ENCODE measurements around the gene PTDSS2.
"Not testable (repeated sequence)": the region's sequence is repeated elsewhere in the genome, so short reads cannot be mapped to it uniquely, and the experiment has no call there.

PTDSS2 gene

DNA sequence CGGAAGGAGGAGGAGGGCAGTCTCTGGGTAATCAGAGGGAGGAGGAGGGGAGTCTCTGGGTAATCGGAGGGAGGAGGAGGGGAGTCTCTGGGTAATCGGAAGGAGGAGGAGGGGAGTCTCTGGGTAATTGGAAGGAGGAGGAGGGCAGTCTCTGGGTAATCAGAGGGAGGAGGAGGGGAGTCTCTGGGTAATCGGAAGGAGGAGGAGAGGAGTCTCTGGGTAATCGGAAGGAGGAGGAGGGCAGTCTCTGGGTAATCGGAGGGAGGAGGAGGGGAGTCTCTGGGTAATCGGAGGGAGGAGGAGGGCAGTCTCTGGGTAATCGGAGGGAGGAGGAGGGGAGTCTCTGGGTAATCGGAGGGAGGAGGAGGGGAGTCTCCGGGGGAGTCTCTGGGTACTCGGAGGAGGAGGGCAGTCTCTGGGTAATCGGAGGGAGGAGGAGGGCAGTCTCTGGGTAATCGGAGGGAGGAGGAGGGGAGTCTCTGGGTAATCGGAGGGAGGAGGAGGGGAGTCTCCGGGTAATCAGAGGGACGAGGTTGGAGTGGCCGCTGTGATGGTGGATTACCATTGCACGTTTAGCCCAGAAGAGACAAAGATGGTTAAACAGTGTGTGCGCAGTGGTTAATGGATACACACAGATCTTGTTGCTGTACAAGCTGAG, 19.1 kb downstream of the PTDSS2 start:
- DNase-seq (ENCODE audit: low read depth): not testable (repeated sequence)

DNA sequence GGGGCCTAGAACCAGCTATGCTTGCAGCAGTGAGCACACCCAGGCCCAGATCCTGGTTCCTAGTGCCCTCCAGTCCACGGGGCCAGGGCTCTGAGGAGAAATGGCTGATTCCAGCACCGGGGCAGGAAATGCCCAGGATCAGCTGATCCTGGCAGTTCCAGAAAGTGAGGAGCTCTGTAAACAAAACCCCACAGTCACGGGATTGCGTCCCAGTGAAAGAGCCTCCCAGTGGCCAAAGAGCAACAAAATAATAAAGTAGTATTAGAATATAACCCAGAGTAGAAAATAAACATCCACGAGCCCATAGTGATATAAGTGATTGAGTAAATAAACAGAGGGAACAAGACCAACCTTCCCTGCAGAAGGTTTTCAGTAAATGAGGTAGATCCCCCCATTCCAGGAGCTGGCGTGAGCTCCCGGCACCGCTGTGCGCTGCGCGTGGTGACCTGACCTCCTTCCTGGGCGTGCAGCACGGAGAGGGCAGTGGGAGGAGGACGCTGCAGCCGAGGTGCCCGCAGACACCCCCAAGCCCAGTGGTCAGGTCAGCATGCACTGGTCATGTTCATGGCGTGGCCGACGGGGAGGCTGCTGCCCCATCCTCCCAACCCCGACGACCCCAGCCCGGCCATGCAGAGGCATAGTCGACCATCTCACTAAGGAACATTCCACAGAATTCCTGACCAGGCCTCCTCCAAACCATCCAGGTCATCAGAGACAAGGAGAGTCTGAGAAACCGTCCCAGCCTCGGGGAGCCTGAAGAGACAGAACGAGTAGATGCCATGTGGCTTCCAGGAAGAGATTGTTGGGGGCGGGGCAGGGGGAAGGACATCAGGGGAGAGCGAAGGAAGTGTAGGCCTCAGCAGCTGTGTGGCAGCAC, 19.8 kb downstream of the PTDSS2 start:
- no peak for DNase-seq (ENCODE audit: low read depth)

GRCh38 chr11:471468-472145, 21.5 kb downstream of the PTDSS2 start:
- no peak for DNase-seq (ENCODE audit: low read depth)

DNA sequence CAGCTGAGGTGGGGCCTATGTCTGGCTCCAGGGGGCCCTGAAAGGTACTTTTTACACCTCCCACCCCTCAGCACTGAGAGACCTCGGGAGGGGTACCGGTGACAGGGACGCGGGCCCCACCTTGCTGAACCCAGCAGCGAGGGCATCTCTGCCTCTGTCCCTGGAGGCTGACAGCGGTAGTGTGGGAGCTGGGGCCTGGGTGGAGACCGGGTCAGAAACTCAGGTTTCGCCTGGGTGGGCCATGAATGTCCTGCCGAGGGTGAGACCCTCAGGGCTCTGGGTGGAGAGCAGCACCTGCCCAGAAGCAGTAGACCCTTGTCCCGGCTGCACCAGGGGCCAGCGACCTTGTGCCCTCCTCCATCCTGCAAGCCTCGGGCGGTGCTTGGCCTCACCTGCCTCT, 22.2 kb downstream of the PTDSS2 start:
- no peak for DNase-seq (ENCODE audit: low read depth)

DNA sequence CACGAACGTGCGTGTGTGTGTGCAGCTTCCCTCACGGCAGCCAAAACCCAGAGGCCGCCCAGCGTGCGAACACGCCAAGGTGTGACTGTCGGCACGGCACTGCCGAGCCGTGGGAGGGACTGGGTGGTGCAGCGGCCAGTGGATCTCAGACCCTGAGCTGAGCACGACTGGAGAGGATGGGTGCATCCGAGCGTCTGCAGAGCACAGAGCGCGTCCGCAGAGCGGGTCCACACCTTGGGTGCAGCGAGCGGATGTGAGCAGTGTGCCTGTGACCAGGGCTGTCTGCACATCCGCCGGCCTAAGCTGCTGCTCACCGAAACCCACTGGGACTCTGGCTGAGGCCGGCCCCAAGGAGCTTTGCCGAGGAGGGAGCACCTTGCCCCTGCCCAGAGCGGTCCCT, 22.7 kb downstream of the PTDSS2 start:
- no peak for DNase-seq (ENCODE audit: low read depth)

GRCh38 chr11:473415-473814, 23.3 kb downstream of the PTDSS2 start:
- no peak for DNase-seq (ENCODE audit: low read depth)

GRCh38 chr11:473962-474785, 24.1 kb downstream of the PTDSS2 start:
- no peak for DNase-seq (ENCODE audit: low read depth)

DNA sequence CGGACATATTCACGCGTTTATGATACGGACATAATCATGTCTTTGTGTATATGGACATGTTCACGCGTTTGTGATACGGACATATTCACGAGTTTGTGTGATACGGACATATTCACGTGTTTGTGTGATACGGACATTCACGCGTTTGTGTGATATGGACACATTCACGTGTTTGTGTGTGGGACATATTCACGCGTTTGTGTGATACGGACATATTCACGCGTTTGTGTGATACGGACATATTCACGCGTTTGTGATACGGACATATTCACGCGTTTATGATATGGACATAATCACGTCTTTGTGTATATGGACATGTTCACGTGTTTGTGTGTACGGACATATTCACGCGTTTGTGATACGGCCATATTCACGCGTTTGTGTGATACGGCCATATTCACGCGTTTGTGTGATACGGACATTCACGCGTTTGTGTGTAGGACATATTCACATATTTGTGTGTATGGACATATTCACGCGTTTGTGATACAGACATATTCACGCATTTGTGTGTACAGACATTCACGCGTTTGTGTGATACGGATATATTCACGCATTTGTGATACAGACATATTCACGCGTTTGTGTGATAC, 24.9 kb downstream of the PTDSS2 start:
- no peak for DNase-seq (ENCODE audit: low read depth)

DNA sequence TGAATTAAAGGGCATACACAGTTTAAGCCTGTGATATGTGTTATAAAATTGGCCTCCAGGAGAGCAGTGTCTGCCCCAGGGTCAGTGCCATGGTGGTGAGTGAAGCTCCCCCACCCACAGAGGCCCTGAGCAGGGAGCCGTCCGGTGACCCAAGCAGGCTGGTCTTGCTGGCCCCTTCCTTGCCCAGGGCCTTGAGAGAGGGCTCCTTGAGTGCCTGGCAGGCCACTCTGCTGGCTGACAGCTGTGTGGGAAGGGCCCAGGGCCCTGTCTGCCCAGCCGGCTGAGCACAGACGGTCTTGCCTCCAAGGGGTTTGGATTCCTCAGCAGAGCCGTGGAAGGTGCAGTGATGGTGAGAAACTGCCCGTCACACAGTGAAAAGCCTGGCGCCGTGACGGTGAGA, 25.9 kb downstream of the PTDSS2 start:
- DNase-seq (ENCODE audit: low read depth): no peak

GRCh38 chr11:476416-476815, 26.3 kb downstream of the PTDSS2 start:
- no peak for DNase-seq (ENCODE audit: low read depth)

DNA sequence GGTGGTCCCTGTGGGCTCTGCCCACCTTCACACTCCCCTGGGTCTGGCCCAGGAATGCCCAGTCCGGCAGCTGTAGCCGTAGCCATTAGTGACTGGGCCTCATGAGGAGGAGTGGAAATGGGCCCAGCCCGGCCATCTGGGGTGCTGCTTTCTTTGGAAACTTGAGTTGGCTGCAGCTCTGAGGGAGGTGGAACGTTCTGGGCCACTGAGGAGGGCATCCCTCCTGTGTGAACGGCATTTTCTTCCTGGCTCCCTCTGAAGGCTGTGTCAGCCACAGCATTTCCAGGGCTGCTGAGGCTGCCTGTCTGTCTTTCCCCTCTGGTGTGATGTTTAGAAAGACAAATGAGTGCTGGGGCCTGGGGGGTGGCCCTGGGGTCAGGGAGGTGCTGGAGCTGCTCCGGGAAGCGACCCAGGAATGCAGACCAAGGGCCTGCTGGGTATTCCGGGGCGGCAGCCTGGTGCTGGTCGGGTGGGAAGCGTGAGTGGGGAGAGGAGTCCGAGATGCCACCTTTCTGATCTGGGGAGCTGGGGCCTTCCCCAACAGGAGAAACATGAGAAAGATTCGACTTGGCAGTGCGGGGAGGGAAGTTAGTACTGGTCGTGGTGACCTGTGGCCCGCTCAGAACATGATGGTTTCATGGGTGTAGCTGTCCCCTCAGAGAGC, 27.1 kb downstream of the PTDSS2 start:
- no peak for DNase-seq (ENCODE audit: low read depth)

DNA sequence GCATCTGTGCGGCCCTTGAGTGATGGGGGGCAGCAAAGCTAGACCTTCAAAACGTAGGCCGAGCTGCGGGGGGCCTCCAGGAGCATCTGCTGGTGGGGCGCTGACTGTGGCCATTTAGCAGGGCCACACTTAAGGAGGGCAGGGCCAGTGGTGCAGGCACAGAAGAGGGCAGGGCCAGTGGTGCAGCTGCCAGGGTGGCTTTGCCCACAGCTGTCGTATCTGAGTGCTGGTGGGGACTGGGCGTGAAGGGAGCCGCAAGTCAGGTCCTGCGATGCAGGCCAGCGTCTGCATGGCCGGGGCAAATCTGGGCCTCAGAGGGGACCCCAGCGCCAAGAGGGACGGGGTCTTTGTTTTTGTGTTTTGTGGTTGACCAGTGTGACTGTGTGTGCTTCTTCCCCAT, 29.2 kb downstream of the PTDSS2 start:
- no peak for DNase-seq (ENCODE audit: low read depth)

DNA sequence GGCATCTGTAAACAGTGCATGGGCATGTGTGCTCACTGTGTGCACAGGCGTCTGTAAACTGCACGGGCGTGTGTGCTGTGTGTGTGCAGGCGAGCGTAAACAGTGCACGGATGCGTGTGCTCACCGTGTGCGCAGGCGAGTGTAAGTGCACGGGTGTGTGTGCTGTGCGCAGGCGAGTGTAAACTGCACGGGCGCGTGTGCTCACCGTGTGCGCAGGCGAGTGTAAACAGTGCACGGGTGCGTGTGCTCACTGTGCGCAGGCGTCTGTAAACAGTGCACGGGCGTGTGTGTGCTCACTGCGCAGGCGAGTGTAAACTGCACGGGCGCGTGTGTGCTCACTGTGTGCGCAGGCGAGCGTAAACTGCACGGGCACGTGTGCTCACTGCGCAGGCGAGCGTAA, 34.5 kb downstream of the PTDSS2 start:
- no peak for DNase-seq (ENCODE audit: low read depth)

GRCh38 chr11:486189-486588, 36.1 kb downstream of the PTDSS2 start:
- DNase-seq (ENCODE audit: low read depth): no peak

- DNase-seq (ENCODE audit: low read depth): no peak
These were observed 37.5 kb downstream of the PTDSS2 start for GRCh38 chr11:487571-488021.

DNA sequence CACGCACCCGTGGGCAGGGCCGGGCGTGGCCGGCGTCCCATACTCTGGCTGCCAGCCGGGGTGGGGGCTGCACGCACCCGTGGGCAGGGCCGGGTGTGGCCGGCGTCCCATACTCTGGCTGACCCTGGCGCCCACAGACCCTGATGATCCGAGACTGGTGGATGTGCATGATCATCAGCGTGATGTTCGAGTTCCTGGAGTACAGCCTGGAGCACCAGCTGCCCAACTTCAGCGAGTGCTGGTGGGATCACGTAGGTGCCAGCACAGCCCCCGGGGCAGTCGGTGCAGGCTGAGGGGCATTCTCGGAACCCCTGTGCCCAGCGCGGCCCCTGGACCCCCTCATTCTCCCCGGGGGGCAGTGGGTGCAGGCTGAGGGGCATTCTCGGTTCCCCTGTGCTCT, 38.0 kb downstream of the PTDSS2 start:
- no peak for DNase-seq (ENCODE audit: low read depth)

DNA sequence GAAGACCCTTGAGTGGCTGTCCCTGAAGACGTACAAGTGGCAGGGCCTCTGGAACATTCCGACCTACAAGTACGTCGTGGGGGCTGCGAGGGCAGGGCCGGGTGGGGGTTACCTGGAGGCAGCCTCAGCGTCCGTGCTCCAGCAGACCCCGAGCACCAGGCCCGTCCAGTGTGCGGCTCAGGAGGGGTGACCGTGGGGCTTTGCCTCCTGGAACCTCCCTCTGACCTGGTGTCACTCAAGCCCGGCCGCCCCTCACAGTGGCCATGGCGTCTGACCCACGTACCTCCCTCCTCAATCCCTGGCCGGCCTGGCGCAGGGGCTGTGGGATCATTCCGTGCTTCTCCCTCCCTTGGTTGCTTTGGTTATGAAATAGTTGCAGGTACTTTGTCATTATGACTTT, 38.5 kb downstream of the PTDSS2 start:
- no peak for DNase-seq (ENCODE audit: low read depth)

GRCh38 chr11:488992-489391, 38.9 kb downstream of the PTDSS2 start:
- DNase-seq (ENCODE audit: low read depth): no peak

- DNase-seq (ENCODE audit: low read depth): no peak
These were observed 39.6 kb downstream of the PTDSS2 start for GRCh38 chr11:489610-490185.

- no peak for DNase-seq (ENCODE audit: low read depth)
These were observed 40.3 kb downstream of the PTDSS2 start for GRCh38 chr11:490186-490929.

All from stimulated activated CD8-positive, alpha-beta memory T cell treated with anti-CD3 and anti-CD28 coated beads, Interleukin-12 subunit alpha, Interleukin-12 subunit beta, amount 100 ng/mL, for 4 hours (primary cell).